ENCODE data around the gene SBNO2. TPM values are rescaled to one million over a fixed set of nuclear protein-coding genes. Genes with fewer than 3 reads are reported as not detected.
A peak's percentile ranks its signal among the peaks of the same experiment; 100 is the strongest.

SBNO2 gene
- total RNA-seq, 4 donors from 2014 or later = 33.1 to 208 (median 61.9) TPM

DNA sequence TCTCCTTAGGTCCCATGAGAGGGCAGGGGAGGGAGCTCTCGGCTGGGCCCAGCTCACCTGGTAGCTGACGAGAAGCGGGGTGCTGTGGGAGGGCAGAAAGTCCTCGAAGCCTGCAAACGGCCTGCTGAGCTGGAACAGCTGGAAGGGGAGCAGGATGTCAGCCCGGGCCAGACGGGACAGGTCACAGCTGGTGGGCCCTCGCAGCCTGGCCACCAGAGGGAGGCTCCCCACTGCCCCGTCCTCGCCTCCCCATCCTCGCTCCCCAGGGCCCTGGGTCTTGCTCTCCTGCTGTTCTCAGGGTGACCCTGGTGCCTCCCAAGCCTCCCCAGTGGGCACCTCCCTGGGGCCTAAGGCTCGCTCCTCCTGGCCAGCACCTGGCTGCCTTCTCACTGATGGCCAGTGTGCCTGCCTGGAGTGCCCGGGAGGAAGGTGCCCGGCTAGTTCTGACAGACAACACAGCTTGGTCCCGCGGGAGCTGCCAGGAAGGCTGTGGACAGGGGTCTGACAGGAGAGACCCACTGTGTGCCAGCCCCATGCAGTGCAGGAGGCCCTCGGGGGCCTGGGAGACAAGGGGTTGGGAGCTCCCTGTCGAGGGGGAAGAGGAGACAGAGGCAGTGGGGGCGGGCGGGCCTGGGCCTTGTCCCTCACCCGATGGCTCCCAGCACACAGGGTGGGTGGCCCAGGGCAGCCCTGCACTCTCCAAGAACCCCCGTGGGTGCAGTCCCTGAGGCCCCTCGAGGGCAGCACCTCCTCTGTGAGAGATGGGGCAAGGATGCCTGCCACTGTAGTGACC, 50.0 kb downstream of the SBNO2 start:
- ATAC-seq (ENCODE audit: low FRiP score) (no peak), DNase-seq (ENCODE audit: low spot score) (no peak)
- TF ChIP-seq, protein P1, sequence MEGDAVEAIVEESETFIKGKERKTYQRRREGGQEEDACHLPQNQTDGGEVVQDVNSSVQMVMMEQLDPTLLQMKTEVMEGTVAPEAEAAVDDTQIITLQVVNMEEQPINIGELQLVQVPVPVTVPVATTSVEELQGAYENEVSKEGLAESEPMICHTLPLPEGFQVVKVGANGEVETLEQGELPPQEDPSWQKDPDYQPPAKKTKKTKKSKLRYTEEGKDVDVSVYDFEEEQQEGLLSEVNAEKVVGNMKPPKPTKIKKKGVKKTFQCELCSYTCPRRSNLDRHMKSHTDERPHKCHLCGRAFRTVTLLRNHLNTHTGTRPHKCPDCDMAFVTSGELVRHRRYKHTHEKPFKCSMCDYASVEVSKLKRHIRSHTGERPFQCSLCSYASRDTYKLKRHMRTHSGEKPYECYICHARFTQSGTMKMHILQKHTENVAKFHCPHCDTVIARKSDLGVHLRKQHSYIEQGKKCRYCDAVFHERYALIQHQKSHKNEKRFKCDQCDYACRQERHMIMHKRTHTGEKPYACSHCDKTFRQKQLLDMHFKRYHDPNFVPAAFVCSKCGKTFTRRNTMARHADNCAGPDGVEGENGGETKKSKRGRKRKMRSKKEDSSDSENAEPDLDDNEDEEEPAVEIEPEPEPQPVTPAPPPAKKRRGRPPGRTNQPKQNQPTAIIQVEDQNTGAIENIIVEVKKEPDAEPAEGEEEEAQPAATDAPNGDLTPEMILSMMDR (IDR thresholded peaks at IDR 0.05) = no peak

DNA sequence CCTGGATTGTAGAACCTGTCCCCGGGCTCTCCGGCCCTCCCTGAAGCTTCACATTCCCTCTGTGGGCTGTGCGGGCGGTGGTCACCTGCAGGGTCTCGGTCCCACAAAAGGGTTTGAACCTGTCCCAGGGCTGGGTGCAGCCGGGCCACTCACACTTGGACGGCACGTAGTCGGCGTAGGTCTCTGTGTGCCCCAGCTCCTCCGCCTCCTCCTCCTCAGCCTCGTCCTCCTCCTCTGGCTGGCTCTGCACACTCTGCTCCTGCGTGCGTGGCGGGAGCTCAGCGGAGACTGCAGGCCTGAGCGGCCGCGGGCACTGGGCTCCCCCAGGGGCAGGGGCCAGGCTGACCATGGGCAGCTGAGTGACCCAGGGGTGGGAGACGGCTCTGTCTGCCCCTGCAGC, 50.7 kb downstream of the SBNO2 start:
- TF ChIP-seq, protein P1 (IDR thresholded peaks at IDR 0.05) = no peak
- peak; percentile 3 for ATAC-seq (ENCODE audit: low FRiP score)
- DNase-seq (ENCODE audit: low spot score) = no peak

DNA sequence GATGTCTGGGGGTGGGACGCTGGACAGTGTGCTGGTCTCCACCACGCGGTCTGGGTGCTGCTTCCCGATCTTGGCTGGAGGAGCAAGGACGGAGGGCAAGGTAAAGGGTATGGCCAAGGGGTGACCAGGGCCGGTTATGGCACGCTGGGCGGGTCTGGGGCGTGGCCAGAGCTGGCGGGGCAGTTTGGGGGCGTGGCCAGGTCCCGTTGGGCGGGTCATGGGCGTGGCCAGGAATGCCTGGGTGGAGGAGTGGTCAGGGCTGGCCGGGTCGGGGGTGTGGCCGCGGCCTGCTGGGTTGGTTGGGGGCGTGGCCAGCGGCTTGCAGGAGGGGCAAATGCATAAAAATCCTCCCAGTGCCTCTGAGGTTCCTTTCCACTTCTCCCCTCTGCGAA, 51.1 kb downstream of the SBNO2 start:
- DNase-seq (ENCODE audit: low spot score) = peak; percentile 69
- TF ChIP-seq, protein P1 (IDR thresholded peaks at IDR 0.05) = no peak
- peak; percentile 48 for ATAC-seq (ENCODE audit: low FRiP score)

DNA sequence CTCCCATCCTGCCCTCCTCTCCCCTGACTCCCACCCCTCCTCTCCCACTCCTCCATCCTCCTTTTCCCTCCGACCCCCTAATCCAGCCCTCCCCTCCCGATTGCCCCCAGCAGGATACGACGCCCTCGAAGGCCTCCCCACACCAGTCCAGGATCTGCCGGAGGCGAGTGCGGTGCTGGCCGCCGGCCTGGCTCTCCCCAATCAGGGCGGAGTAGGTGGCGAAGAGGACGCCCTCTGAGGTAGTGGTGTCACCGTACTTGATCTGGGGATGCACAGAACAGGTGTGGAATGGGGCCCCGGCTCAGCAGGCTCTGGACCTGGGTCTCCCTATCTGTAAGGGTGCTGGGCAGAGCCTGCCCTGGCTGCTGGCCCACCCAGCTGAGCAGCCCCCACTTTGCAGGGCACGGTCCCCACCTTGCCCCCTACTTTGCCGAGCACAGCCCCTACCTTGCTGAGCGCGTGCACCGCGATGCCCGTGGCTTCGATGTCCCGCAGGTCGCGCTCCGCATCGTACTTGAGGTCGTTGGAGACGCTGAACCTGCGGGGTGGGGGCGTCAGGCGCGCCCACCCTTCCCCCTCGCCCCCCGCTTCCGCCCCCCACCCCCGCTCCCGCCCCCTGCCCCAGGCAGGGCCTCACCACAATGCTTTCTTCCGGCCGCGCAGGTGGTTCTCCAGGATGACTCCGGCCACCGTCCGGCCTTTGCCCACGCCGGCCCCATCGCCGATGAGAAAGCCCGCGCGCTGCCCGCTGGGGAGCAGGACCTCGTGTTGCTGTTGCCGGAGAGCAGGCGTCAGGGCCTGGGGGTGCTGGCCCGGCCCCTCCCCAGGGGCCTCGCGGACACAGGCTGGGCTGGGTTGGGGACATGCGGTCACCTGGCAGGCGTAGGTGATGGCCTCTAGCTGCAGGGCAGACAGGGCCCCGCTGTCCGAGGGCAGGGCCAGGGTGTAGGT, 51.8 kb downstream of the SBNO2 start:
- no peak for DNase-seq (ENCODE audit: low spot score)
- TF ChIP-seq, protein P1 (IDR thresholded peaks at IDR 0.05) = no peak
- no peak for ATAC-seq (ENCODE audit: low FRiP score)

DNA sequence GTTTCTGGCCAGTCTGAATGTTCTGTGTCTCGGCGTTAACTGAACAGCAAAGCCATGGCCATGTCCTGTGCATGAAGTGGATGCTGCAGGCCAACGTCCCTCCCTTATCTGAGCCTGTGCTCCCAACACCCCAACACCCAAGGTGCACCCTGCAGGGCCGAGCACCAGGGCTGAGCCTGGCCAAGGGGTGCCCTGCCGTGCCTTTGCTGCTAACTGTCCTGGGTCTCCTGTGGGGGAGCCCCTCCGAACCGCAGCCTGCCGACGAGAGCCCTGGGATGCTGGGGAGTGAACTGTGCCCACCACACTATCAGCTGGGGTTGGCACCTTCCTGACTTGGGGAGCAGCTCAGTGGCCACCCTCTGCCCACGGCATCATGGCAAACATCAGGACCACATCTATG, 52.7 kb downstream of the SBNO2 start:
- DNase-seq (ENCODE audit: low spot score) = no peak
- TF ChIP-seq, protein P1 (IDR thresholded peaks at IDR 0.05) = no peak
- ATAC-seq (ENCODE audit: low FRiP score) = no peak

DNA sequence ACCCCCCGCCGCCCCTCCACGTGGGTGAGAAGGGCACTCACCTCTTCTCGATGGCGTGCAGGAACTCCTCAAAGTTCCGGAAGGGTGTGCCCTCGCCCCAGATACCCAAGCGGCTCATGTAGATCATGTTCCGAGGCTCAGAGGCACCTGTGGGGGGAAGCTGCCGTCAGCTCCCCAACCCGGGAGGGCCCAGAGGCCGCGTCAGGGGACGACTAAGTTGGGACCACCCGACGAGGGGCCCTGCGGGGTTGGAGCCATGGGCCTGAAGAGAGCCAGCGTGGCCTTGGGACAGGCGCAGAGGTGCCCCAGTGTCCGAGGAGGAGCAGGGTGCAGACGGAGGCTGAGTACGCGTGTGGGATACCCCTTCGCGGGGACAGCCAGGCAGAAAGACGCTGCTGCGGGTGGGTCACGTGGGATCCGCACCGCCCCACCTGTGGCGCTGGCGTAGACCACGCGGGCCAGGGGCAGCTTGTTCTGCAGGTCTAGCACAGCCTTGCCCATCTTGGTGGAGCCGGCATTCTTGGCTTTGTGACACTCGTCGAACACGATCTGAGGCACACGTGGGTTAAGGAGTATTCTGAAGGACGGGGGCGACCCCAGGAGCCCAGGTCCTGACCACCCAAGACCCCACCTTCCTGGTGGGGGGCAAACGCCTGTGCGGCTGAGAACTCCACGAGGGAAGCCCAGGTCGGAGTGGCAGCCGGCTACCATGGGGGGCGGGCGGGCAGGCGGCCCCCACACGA, 54.4 kb downstream of the SBNO2 start:
- ATAC-seq (ENCODE audit: low FRiP score) (no peak), DNase-seq (ENCODE audit: low spot score) (no peak)
- TF ChIP-seq, protein P1 (IDR thresholded peaks at IDR 0.05) = no peak
